ENCODE data around the gene MDK.

The MDK gene

GRCh38 chr11:46381048-46381818, at the start of gene MDK:
Gene MDK, plus strand, starts transcription at chr11:46381669. Its CDS starts 389 bp downstream, at chr11:46382058.
- H3K27ac Mint-ChIP-seq, result peak within 1 kb of the TSS; percentile 35
- peaks cover 19% of the 10 kb centered on the region for H3K4me1 Mint-ChIP-seq
- peak; percentile 21 for ATAC-seq
- H3K27me3 Mint-ChIP-seq, result peaks cover 46% of the 10 kb centered on the region
- H3K4me3 Mint-ChIP-seq, result peak within 1 kb of the TSS; percentile 74
- no peaks in the 10 kb centered on the region for H3K9me3 Mint-ChIP-seq
- peaks cover 18% of the 10 kb centered on the region for H3K36me3 Mint-ChIP-seq

GRCh38 chr11:46332093-46332567, 49.3 kb upstream of the MDK start:
- H3K4me3 Mint-ChIP-seq, result peak overlapping the region; percentile 67
- H3K4me1 Mint-ChIP-seq, result peaks cover 29% of the 10 kb centered on the region
- no peaks in the 10 kb centered on the region for H3K9me3 Mint-ChIP-seq
- no peak overlapping the region for H3K27ac Mint-ChIP-seq
- no peak for ATAC-seq
- H3K27me3 Mint-ChIP-seq, result peaks cover 100% of the 10 kb centered on the region
- no peaks in the 10 kb centered on the region for H3K36me3 Mint-ChIP-seq

- Mint-ChIP-seq H3K27ac (no peak overlapping the region), H3K4me3 (peak overlapping the region; percentile 67)
Observed at GRCh38 chr11:46332568-46333393, 48.7 kb upstream of the MDK start.

GRCh38 chr11:46333394-46333947, 48.0 kb upstream of the MDK start:
- H3K36me3 Mint-ChIP-seq, result no peaks in the 10 kb centered on the region
- peaks cover 29% of the 10 kb centered on the region for H3K4me1 Mint-ChIP-seq
- peak overlapping the region; percentile 56 for H3K4me3 Mint-ChIP-seq
- ATAC-seq, result no peak
- no peaks in the 10 kb centered on the region for H3K9me3 Mint-ChIP-seq
- H3K27me3 Mint-ChIP-seq, result peaks cover 100% of the 10 kb centered on the region
- no peak overlapping the region for H3K27ac Mint-ChIP-seq

More at GRCh38 chr11:46332568-46333393, 48.7 kb upstream of the MDK start:
- Mint-ChIP-seq H3K27me3 (peaks cover 100% of the 10 kb centered on the region), H3K9me3 (no peaks in the 10 kb centered on the region), H3K36me3 (no peaks in the 10 kb centered on the region), H3K4me1 (peaks cover 29% of the 10 kb centered on the region)
- peak; percentile 44 for ATAC-seq

GRCh38 chr11:46334211-46334610, 47.3 kb upstream of the MDK start:
- no peak overlapping the region for H3K27ac Mint-ChIP-seq

GRCh38 chr11:46335271-46335670, 46.2 kb upstream of the MDK start:
- H3K4me1 Mint-ChIP-seq, result peaks cover 27% of the 10 kb centered on the region
- no peaks in the 10 kb centered on the region for H3K36me3 Mint-ChIP-seq
- H3K27ac Mint-ChIP-seq, result no peak overlapping the region
- ATAC-seq, result no peak
- H3K27me3 Mint-ChIP-seq, result peaks cover 91% of the 10 kb centered on the region
- no peak overlapping the region for H3K4me3 Mint-ChIP-seq
- no peaks in the 10 kb centered on the region for H3K9me3 Mint-ChIP-seq

More at GRCh38 chr11:46334211-46334610, 47.3 kb upstream of the MDK start:
- H3K27me3 Mint-ChIP-seq, result peaks cover 100% of the 10 kb centered on the region
- no peaks in the 10 kb centered on the region for H3K36me3 Mint-ChIP-seq
- ATAC-seq, result no peak
- H3K4me1 Mint-ChIP-seq, result peaks cover 29% of the 10 kb centered on the region
- H3K4me3 Mint-ChIP-seq, result no peak overlapping the region
- no peaks in the 10 kb centered on the region for H3K9me3 Mint-ChIP-seq

- H3K4me3 Mint-ChIP-seq, result no peak overlapping the region
- H3K4me1 Mint-ChIP-seq, result peaks cover 19% of the 10 kb centered on the region
- no peaks in the 10 kb centered on the region for H3K9me3 Mint-ChIP-seq
- ATAC-seq, result no peak
- no peaks in the 10 kb centered on the region for H3K36me3 Mint-ChIP-seq
- H3K27me3 Mint-ChIP-seq, result peaks cover 83% of the 10 kb centered on the region
- H3K27ac Mint-ChIP-seq, result no peak overlapping the region
Observed at GRCh38 chr11:46335890-46336562, 45.4 kb upstream of the MDK start.

- H3K9me3 Mint-ChIP-seq, result no peaks in the 10 kb centered on the region
- H3K36me3 Mint-ChIP-seq, result no peaks in the 10 kb centered on the region
- H3K4me3 Mint-ChIP-seq, result no peak overlapping the region
- no peak for ATAC-seq
- peaks cover 77% of the 10 kb centered on the region for H3K27me3 Mint-ChIP-seq
- no peak overlapping the region for H3K27ac Mint-ChIP-seq
- H3K4me1 Mint-ChIP-seq, result peaks cover 15% of the 10 kb centered on the region
Observed at GRCh38 chr11:46336563-46337180, 44.8 kb upstream of the MDK start.

GRCh38 chr11:46337626-46338345, 43.7 kb upstream of the MDK start:
- H3K4me3 Mint-ChIP-seq, result no peak overlapping the region
- H3K4me1 Mint-ChIP-seq, result peaks cover 8% of the 10 kb centered on the region
- peaks cover 65% of the 10 kb centered on the region for H3K27me3 Mint-ChIP-seq
- H3K27ac Mint-ChIP-seq, result no peak overlapping the region
- no peak for ATAC-seq
- no peaks in the 10 kb centered on the region for H3K36me3 Mint-ChIP-seq
- H3K9me3 Mint-ChIP-seq, result no peaks in the 10 kb centered on the region

GRCh38 chr11:46338636-46338987, 42.9 kb upstream of the MDK start:
- no peak overlapping the region for H3K27ac Mint-ChIP-seq
- H3K4me1 Mint-ChIP-seq, result peaks cover 3% of the 10 kb centered on the region
- H3K27me3 Mint-ChIP-seq, result peaks cover 57% of the 10 kb centered on the region
- no peaks in the 10 kb centered on the region for H3K9me3 Mint-ChIP-seq
- ATAC-seq, result no peak
- no peaks in the 10 kb centered on the region for H3K36me3 Mint-ChIP-seq
- no peak overlapping the region for H3K4me3 Mint-ChIP-seq

- peaks cover 52% of the 10 kb centered on the region for H3K27me3 Mint-ChIP-seq
- no peak for ATAC-seq
- H3K4me1 Mint-ChIP-seq, result no peaks in the 10 kb centered on the region
- H3K4me3 Mint-ChIP-seq, result no peak overlapping the region
- no peaks in the 10 kb centered on the region for H3K9me3 Mint-ChIP-seq
- H3K27ac Mint-ChIP-seq, result no peak overlapping the region
- no peaks in the 10 kb centered on the region for H3K36me3 Mint-ChIP-seq
Observed at GRCh38 chr11:46338988-46339666, 42.3 kb upstream of the MDK start.

GRCh38 chr11:46339816-46340215, 41.7 kb upstream of the MDK start:
- Mint-ChIP-seq H3K4me1 (peaks cover 3% of the 10 kb centered on the region), H3K27ac (no peak overlapping the region), H3K36me3 (no peaks in the 10 kb centered on the region), H3K4me3 (no peak overlapping the region), H3K9me3 (no peaks in the 10 kb centered on the region), H3K27me3 (peaks cover 45% of the 10 kb centered on the region)
- ATAC-seq, result no peak

- Mint-ChIP-seq H3K36me3 (no peaks in the 10 kb centered on the region), H3K27ac (no peak overlapping the region), H3K9me3 (no peaks in the 10 kb centered on the region), H3K27me3 (peaks cover 29% of the 10 kb centered on the region), H3K4me3 (no peak overlapping the region), H3K4me1 (peaks cover 19% of the 10 kb centered on the region)
- no peak for ATAC-seq
Observed at GRCh38 chr11:46341454-46341853, 40.0 kb upstream of the MDK start.

- no peaks in the 10 kb centered on the region for H3K36me3 Mint-ChIP-seq
- no peaks in the 10 kb centered on the region for H3K9me3 Mint-ChIP-seq
- no peak for ATAC-seq
- H3K4me3 Mint-ChIP-seq, result no peak overlapping the region
- peaks cover 21% of the 10 kb centered on the region for H3K27me3 Mint-ChIP-seq
- H3K4me1 Mint-ChIP-seq, result peaks cover 26% of the 10 kb centered on the region
- no peak overlapping the region for H3K27ac Mint-ChIP-seq
Observed at GRCh38 chr11:46342239-46342638, 39.2 kb upstream of the MDK start.

Measured in stimulated activated memory B cell treated with anti-CD40 and anti-IgM and Interleukin-4, amounts not matched to agents 10 μg/mL and 1 μg/mL and 100 μg/mL, for 72 hours (primary cell).